ENCODE data around the gene TUBGCP2. TPM values are rescaled to one million over a fixed set of nuclear protein-coding genes. Genes with fewer than 3 reads are reported as not detected.

TUBGCP2 gene
- total RNA-seq, 1 experiment from 2014 or later, result 35.4 TPM

DNA sequence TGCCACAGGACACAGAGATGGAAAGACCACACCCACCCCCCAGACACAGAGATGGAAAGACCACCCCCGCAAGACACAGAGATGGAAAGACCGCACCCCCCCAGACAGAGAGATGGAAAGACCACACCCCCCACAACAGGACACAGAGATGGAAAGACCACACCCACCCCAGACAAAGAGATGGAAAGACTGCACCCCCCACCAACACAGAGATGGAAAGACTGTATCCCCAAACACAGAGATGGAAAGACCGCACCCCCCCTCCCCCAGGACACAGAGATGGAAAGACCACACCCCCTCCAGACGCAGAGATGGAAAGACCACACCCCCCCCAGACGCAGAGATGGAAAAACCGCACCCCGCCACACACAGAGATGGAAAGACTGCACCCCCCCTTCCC, 8.1 kb upstream of the TUBGCP2 start:
- CTCF ChIA-PET, result no interaction called here

More for the DNA sequence above, 8.1 kb upstream of the TUBGCP2 start:
- Histone ChIP-seq H3K27me3 (ENCODE audit: insufficient read depth, low read length) (no peaks in the 10 kb centered on the region), H4K20me1 (ENCODE audit: insufficient read depth) (no peaks in the 10 kb centered on the region), H3K9me2 (ENCODE audit: insufficient read depth) (no peaks in the 10 kb centered on the region), H3K4me1 (ENCODE audit: control insufficient read depth in 1 of 2, insufficient read depth in 2 of 2, low read length in 2 of 2) (no peaks in the 10 kb centered on the region; a peak in 1 of 4 replicates), H3K4me3 (replicated peaks in 1 of 2; ENCODE audit: low read depth in 1 of 2, low read length in 2 of 2) (no peak overlapping the region), H3K4me2 (ENCODE audit: low read length) (no peak overlapping the region), H3K27ac (ENCODE audit: low read depth, low read length) (no peak overlapping the region), H3K79me2 (ENCODE audit: insufficient read depth, low read length) (no peaks in the 10 kb centered on the region), H3K9ac (ENCODE audit: low read length) (no peak overlapping the region), H2AFZ (ENCODE audit: low read depth, low read length, poor library complexity, severe bottlenecking) (no peak overlapping the region), H3K36me3 (ENCODE audit: control insufficient read depth in 1 of 2, insufficient read depth in 2 of 2, low read length in 2 of 2) (0 out of 4 replicates have a peak, but pooled peaks cover 0 to 3% of the 10 kb centered on the region in 2 experiments), H3K9me3 (ENCODE audit: control insufficient read depth in 1 of 2, insufficient read depth in 1 of 2, low read depth in 1 of 2, low read length in 2 of 2) (no peaks in the 10 kb centered on the region)
- ChIA-PET POLR2A (no interaction called here), RAD21 (ENCODE audit: low non-redundant PET in 1 of 2, low total read pairs in 2 of 2, uncharacterized antibody in 2 of 2, unreplicated experiment in 2 of 2) (no interaction called here)
- ATAC-seq (no peak), DNase-seq (ENCODE audit: low read depth, low spot score) (no peak)
- no TSS peak for BruUV-seq (replicated peaks)
- intact Hi-C loops (cut with micrococcal nuclease), result no loop called here
- TF ChIP-seq SIN3A (IDR thresholded peaks at IDR 0.05; ENCODE audit: low read depth) (no peak), ZFX (IDR thresholded peaks at IDR 0.05) (no peak), RAD21 (IDR thresholded peaks at IDR 0.05; ENCODE audit: low read depth) (no peak), ZNF274 (IDR thresholded peaks at IDR 0.05; ENCODE audit: low read depth, low read length) (no peak)
- TF ChIP-seq, protein P1, sequence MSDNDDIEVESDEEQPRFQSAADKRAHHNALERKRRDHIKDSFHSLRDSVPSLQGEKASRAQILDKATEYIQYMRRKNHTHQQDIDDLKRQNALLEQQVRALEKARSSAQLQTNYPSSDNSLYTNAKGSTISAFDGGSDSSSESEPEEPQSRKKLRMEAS (IDR thresholded peaks at IDR 0.05), result no peak
- TF ChIP-seq, protein P2, sequence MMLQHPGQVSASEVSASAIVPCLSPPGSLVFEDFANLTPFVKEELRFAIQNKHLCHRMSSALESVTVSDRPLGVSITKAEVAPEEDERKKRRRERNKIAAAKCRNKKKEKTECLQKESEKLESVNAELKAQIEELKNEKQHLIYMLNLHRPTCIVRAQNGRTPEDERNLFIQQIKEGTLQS (IDR thresholded peaks at IDR 0.05), result no peak
- TF ChIP-seq, protein P3, sequence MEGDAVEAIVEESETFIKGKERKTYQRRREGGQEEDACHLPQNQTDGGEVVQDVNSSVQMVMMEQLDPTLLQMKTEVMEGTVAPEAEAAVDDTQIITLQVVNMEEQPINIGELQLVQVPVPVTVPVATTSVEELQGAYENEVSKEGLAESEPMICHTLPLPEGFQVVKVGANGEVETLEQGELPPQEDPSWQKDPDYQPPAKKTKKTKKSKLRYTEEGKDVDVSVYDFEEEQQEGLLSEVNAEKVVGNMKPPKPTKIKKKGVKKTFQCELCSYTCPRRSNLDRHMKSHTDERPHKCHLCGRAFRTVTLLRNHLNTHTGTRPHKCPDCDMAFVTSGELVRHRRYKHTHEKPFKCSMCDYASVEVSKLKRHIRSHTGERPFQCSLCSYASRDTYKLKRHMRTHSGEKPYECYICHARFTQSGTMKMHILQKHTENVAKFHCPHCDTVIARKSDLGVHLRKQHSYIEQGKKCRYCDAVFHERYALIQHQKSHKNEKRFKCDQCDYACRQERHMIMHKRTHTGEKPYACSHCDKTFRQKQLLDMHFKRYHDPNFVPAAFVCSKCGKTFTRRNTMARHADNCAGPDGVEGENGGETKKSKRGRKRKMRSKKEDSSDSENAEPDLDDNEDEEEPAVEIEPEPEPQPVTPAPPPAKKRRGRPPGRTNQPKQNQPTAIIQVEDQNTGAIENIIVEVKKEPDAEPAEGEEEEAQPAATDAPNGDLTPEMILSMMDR (IDR thresholded peaks at IDR 0.05 in 2 of 3, conservative IDR thresholded peaks at IDR 0.05 in 1 of 3; ENCODE audit: borderline replicate concordance in 1 of 3, insufficient read depth in 1 of 3, low read depth in 2 of 3, low read length in 2 of 3), result no peak
